T-helper 9 cell (primary cell): Measurements from ENCODE around the gene RRM2.

Experiments used
- DNase-seq: peaks from one replicate; pipeline ENCODE4 v3.0.0-alpha.2; 2020
- total RNA-seq, 2 donors: gene quantifications; one replicate each; lab custom pipeline; 2026; lab: John Stamatoyannopoulos, UW

RRM2 gene
- 0.84 to 1.2 reads per million in 2 donors for total RNA-seq

DNA sequence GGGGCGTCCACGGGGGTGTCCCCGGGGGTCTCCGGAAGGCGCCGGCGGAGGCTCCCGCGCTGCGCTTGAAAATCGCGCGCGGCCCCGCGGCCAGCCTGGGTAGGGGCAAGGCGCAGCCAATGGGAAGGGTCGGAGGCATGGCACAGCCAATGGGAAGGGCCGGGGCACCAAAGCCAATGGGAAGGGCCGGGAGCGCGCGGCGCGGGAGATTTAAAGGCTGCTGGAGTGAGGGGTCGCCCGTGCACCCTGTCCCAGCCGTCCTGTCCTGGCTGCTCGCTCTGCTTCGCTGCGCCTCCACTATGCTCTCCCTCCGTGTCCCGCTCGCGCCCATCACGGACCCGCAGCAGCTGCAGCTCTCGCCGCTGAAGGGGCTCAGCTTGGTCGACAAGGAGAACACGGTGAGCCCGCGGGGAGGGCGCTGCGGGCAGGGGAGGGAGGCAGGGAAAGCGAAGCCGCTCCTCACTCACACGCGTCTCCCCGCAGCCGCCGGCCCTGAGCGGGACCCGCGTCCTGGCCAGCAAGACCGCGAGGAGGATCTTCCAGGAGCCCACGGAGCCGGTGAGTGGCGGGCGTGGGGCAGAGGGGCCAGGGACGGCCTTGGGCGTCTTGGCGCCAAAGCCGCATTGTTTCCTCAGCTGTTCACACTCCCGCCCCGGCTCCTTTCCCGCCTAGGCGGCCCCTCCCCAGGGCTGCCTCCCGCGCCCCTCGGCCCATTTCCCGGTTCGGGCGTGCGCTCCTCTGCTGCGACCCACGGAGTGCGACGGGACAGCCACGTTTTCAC, at the start of gene RRM2:
TSS of gene RRM2 (plus strand) at position 240 of the 781 bp plus-strand sequence. CDS start at position 300, 60 bp downstream.
- DNase-seq: peak; percentile 74

DNA sequence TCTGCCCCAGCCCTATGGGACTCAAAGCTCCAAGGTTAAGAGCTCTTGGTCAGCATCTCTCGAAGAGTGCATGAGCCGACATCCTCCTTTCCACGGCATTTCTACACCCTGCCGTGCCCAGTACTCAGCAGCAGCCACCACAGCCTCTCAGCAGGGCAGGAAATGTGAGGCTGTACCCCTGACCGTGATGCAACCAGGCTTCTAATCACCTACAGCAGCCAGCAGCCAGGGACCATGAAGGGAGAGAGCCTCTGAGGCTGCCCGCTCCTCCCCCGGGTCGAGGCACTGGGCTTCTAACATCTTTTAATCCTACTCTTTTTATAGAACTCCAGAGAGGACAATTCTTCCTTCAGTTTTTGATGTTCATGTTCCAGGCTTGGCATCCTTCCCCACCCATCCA, 48.8 kb upstream of the RRM2 start:
- no peak for DNase-seq

DNA sequence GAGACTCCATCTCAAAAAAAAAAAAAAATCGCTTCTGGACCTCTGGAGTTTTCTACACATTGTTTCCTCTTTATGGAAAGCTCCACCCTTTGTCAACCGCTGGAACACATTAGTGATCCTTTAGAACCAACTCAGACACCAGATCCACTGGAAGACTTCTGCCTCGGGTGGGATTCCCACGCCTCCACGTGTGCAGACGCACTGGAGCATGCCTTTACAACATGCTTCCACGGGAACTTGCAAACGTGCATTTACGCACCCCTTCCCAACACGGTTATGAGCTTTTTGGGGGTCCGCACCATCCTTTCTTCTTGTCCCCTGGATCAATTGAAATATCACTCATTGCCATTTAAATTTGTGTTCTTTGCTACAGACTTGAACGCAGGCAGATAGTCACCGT, 47.4 kb upstream of the RRM2 start:
- no peak for DNase-seq

DNA sequence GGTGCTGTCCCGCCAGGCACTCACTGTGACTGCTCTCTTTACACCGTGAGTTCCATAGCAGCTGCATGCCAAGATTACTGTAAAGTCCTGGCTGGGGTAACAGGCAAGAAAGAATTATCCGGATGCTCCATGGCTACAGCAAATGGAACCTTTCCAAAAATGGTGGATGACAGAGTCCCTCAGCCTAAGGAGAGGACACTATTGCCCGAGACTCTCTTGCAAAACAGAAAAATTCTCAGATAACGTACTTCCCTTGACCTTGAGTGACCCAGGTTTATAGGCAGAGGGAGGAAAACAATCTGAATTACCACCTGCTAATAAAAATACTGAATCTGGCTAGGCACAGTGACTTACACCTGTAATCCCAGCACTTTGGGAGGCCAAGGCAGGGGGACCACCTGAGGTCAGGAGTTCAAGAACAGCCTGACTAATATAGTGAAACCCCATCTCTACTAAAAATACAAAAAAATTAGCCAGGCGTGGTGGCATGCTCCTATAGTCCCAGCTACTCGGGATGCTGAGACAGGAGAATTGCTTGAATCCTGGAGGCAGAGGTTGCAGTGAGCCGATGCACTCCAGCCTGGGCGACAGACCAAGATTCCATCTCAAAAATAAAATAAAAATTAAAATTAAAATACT, 46.8 kb upstream of the RRM2 start:
- no peak for DNase-seq

DNA sequence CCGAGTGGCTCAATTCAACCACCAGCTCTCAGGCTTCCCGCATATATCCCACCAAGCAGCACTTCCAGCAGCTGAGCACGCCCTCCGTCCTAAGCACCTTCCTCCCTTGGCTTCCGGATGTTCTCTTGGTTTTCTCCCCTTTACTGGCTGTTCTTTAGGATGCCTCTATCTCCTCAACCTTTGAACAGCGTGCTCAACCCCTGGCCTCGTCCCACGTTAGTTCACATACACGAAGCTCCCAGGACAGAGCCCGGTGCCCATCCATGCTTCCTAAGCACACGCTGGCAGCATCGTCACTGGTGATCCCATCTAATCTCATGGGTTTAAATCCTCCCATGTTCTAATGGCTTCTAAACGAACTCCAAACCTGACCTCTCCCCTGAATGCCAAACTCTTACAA, 46.0 kb upstream of the RRM2 start:
- no peak for DNase-seq

DNA sequence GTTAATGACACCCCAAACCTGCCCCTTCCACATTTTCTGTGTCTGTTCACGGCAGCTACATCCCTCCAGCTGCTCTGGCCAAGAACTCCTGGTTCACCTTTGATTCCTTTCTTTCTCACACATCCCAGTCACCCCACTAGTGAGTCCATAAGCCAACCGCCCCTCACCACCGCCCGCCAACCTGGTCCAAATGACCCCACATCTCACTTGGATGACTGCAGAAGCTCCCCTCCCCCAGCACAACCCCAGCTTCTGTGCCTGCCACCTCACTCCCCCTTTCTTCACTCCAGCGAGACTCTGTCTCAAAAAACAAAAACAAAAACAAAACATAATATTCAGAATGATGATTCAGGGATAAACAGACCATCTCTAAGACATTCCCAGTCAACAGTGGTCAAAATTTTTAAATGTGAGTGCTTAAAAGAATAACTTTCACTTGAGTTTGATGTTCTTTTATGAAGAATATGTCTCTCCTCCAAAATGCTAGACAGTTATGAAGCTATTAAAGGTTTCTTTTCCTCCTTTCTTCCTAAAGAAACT, 45.5 kb upstream of the RRM2 start:
- DNase-seq: no peak

DNA sequence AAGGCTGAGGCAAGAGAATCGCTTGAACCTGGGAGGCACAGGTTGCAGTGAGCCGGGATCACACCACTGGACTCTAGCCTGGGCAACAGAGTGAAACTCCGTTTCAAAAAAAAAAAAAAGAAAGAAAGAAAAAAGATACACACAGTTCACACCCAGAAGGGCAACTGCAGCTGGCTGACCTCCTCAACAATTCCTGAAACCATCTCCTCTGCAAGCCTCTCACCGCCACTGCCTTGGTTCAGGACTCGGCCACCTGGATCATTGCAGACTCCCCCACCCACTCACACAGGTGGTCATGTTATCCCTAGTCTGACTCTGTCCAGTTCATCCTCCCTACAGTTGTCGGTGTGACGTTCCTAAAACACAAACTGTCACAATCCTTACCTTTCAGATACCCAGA, 44.5 kb upstream of the RRM2 start:
- no peak for DNase-seq

DNA sequence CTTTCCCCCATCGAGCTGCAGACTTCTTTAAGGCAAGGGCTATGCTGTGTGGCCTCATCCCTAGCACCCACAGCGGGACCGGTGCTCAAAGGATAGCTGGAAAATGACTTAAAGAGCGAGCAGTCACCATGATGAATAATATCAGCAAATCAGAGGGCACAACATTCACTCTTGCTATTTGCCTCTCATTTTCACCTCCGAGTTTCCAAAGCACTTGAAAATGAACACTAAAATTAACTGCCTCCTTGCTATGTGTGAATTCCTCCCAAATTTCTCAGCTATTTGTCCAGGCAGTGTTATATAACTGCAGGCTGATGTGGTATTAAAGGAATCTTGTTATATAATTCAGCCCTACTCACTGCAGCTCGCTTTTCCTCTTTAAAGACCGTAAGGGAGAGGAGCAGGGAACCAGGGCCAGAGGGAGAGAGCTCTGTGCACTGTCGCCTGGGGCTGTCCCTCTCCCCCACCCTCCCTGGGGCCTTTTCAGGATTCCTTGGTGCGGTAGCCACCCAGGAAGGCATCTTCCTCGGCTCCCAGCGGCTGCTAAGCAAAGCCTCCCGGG, 43.8 kb upstream of the RRM2 start:
- no peak for DNase-seq

DNA sequence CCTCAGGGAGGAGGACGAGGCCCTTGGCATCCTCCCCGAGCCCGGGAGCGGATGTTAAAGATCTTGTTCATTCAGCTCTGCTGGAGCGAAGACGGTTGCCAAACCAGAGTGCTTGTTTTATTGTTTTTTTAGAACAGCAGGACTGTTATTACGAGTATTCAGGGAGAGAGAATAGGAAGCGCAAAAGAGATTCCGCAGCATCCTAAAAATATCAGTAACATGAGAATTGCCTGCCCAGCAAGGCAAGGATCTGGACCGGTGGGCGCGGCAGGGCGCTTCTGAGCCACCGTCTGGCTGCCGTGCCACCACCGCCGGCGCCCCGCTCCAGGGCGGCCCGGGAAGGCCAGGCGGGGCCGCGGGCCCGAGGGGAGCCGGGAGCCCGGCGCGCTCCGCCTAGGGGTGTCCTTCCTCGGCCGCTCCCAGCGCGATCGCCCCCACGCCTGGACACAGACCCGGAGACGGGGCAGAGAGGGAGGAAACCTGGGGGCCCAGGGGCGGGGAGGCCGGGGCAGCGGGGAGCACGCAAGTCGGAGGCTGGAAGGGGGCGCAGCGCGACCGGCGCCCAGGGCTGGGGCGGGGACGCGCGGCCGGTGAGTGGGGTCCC, 43.2 kb upstream of the RRM2 start:
- no peak for DNase-seq

DNA sequence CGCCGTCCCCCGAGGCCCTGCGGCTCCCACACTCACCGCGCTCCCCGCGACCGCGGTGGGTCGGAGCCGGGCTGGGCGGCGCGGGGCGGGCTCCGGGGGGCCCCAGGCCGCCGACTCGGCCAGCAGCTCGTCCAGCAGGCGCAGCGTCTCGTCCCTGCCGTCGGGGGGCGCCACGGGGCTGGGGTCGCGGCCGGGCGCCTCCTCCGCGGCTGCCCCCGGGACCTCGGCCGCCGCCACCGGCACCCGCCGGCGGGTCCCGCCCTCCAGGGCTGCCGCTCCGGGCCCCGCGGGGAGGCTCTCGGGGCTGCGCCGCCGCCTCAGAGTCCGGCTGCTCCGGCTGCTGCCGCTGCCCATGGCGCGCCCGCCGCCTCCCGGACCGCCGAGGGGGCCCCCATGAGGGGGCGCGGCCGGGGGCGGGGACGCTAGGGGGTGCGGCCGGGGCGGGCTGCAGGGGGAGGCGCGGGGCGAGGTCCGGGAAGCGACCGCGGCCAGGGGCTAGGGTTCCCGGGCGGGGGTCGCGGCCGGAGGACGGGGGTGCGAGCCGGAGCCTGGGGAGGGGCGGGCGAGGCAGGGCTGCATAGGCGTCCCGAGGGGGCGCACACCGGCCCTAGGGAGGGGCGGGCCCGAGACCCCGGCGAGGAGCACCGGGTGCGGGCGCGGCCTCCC, 42.5 kb upstream of the RRM2 start, which contains the start of gene CYS1:
TSS of gene CYS1 (minus strand) at position 542 of the 666 bp plus-strand sequence. CDS start at position 354, 188 bp downstream.
- DNase-seq: no peak

DNA sequence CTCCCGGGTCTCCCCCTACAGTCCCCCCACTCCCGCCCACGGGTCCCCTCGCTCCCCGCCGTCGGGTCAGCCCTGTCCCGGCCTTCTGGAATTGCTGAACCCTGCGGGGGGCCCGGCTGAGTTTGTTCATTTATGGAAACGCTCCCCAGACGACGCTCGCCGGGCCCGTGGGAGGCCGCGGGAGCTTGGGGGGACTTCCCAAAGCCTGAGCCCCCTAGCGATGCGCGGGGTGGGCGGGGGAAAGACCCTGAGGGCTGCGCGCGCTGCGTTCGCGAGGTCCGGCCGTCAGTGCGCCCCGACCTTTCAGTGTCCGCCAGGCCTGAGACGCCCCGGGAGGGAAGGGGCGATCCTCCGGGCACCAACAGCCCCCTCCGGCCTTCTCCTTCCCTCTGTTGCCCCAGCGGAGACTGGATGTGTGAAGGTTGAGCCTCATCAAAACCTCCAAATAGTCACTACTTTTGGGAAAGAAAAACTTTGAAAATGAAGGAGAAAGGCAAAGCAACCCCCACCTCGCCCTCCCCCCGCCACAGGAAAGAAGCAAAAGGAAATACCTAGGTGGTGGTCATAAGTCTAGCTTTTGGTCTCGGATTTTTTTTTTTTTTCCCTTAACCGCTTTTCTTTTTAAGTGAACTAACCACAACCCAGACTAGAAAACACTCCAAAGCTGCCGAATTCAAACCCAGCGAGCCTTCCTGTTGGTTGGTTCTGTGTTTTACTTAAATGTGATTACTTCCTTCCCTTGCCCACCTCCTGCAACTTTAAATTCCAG, 41.8 kb upstream of the RRM2 start:
- peak; percentile 17 for DNase-seq

DNA sequence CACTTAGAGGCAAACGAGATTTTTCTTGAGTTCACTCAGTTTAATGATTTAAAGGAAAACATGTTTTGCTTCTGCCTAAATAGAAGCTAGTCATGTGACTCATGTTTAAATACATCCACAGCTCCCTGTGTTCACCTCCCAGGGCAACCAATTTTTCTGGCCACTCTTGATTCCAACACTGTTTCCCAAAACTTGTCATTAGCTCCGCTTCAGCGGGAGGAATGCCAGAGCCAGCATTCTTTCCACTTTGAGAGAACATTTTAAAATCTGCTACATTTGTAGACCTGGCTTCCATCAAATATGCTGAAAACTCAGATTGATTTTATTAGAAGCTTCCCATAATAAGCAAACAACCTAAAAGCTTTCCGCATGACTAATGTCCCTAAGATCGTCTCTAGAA, 39.5 kb upstream of the RRM2 start:
- no peak for DNase-seq

DNA sequence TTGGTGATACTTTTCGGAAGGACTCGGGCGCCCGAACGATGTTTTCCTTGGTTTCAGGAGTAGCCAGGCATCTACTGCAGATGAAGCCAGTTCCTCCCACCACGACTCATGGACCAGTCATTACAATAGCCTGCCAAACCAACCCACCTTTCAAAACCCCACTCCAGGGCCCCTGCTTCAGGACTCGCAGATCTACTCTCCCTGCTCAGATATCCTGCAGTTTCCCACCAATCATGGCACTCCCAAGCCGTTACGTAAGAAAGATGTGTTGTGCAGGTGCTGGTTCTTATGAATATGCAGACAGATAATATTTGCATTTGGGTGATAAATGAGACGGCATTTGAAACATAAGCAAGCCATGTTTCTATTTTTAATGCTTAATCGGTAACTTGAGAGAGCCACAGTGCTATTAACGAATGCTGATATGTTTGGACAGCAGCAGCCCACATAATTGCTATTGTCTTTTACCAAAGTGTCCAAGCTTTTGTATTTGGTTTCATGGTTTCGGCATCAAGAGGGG, 38.8 kb upstream of the RRM2 start:
- no peak for DNase-seq

DNA sequence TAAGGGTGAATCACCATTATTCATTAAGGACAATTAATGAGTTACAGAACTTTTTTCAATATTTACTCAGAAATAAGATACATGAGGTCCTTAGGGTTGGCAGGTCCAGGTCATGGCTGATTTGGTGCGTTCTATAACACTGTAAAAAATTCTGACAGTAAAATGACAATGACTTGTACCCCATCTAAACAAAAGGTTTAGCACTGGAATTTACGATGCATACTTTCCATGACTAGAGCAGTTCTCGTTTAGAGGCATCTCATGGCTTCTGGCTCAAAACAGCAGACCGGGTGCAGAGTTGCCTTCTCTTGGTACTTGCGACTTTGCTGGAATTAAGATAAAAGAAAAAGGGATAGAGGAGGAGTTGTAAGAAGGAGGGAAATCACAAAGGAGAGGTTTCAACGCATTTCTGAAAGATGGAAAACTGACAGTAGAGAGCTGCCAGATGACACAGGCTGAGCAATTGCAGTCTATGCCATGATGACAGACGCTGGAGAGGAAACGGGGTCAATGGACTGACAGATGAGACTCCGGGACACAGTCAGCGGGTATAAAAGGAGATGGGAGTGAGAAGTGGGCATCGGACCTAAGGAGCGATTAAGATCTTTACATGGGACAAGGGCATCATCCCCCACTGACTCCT, 38.2 kb upstream of the RRM2 start:
- DNase-seq: no peak

DNA sequence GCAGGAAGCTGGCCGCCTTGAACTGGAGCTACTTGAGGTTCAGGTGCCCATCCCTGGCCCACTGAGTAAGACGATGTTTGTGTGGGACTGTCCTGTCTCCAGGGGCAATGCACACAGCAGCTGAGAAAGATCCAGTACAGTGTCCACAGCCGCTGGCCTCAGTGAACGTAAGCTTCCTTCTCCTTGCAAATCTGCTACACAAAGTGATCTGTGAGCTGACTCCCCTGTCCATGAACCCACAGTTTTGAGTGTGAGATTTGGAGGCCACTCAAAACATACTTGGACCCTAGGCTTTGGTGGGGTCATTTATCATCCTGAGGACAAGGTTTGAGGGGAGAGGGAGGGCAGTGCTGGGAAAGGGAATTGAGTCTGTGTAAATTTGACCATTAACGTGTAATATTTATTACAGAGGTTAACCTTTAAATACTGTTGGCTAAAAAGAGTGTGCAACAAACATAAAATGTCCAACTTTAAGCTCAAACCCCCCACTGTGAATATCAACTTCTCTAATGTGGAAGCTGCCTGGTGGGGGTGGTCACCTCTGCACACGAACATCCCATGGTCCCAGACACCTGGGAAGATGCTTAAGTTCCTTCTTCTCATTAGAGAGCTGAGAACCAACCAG, 37.4 kb upstream of the RRM2 start:
- DNase-seq: no peak

DNA sequence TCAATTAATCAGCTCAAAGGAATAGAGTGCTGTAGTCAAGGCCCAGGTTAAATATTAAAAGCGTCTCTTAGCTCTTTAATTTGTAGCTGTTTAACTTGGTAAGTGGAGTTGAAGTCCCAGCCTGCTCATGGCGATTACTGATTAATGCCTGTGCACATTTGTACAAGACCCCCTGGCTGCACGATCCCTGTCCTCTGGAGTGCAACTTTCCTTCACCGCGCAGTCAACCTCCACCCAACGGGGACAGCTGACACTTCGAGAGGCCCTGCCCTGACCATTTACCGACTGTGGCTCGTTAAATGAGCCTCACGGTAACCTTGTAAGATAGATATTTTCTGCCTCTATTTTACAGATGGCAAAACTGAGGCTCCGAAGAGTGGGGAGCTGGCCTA, 36.9 kb upstream of the RRM2 start:
- no peak for DNase-seq

DNA sequence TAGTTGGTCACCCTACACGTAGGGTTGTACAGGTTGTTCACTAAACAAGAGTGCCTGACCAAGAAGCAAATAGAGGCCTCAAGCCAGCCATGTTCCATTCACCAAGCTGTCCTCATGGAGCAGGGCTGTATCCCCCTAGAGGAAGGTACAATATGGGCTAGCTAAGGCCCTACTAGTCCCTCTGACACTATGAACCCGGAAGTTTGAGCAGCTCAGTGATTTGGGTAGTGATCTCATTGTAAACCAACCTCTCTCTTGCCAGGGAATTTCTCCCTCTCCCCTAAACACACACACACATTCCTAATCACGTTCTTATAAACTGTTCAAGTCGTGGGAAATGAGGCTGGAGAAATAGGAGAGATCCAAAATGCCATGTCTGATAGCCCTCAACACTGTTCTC, 35.6 kb upstream of the RRM2 start:
- DNase-seq: no peak

DNA sequence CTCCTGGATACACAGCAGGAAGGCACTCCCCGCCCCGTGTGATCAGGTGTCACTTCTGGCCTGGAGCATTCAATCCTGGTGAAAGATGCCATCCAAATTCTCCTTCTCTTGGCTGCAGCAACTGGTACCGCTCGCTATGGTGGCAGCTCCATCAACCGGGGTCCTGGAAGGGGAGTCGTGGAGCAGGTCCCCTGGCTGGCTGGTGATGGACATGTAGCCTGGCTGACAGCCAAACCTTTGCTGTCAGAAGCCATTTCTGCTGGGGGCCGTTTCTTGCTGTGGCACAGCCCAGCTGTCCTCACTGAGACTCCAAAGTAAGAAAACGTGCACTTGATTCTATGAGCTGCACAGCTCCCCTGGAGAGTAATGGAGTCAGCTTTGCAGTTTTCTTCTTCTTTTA, 35.2 kb upstream of the RRM2 start:
- no peak for DNase-seq

DNA sequence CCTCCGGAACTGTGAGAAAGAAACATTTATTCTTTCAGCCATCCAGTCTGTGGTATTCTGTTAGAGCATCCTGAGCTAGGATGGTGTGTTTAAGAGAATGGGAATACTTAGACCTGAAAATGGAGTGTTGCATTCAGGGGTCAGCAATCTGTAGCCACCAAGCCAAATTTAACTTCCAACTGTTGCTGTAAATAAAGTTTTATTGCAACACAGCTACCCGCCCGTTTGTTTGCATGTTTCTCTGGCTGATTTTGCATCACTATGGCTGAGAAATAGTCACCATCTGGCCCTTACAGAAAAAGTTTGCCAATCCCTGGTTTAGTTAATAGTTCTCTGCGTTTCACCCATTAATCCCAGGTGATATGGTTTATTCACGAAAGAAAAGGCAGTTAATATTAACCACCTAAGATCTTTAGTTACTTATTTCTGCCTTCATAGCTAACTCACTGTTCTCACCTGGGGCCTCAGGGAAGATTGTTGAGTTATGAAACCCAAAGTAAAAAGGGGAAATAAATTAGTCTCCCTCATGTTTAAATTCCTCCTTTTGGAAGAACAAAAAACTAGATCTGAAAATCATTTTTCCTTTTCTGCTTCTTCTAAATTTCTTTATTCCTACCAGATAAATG, 32.9 kb upstream of the RRM2 start:
- no peak for DNase-seq

DNA sequence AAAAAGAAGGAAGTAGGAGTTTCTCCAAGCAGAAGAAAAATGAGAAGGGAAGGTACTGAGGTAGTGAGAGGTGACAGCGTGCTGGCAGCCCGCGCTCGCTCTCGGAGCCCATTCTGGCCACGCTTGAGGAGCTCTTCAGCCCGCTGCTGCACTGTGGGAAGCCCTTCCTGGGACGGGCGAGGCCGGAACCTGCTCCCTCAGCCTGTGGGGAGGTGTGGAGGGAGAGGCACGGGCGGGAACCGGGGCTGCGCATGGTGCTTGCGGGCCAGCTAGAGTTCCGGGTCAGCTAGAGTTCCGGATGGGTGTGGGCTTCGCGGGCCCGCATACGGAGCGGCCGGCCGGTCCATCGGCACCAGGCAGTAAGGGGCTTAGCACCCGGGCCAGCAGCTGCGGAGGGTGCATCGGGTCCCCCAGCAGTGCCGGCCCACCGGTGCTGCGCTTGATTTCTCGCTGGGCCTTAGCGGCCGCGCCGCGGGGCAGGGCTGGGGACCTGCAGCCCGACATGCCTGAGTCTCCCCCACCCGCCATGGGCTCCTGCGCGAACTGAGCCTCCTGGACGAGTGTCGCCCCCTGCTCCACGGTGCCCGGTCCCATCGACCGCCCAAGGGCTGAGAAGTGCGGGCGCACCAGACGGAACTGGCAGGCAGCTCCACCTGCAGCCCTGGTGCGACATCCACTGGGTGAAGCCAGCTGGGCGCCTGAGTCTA, 31.2 kb upstream of the RRM2 start:
- no peak for DNase-seq
